ENCODE measurements around the gene ITPK1. TPM values are rescaled to one million over a fixed set of nuclear protein-coding genes. Genes with fewer than 3 reads are reported as not detected.
"Not testable (repeated sequence)": the region's sequence is repeated elsewhere in the genome, so short reads cannot be mapped to it uniquely, and the experiment has no call there.

ITPK1 gene
- total RNA-seq, 2 experiments from 2014 or later, result 17.8 to 34.7 TPM

DNA sequence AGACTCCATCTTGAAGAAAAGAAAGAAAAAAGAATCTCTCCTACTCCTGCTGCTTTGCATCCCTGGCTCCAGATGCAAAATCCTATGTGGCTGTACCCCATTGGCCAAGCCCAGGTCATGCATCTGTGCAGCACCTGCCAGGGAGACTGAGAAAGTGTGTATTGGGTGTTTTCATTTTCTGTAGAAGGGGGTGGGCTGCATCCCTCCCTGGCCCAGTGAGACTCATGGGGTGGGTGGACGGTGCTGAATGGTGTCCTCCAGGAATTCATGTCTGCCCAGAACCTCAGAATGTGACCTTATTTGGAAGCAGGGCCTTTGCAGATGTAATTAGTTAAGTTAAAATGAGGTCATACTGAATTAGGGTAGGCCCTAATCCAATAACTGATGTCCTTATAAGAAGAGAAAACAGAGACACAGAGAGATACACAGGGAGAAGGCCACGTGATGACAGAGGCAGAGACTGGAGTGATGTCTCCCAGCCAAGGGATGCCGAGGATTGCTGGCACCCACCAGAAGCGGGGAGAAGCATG lies 45.8 kb upstream of the ITPK1 start:
- no peaks in the 10 kb centered on the region for H3K4me1 ChIP-seq (ENCODE audit: insufficient read depth, low read length, poor library complexity, severe bottlenecking)
- no peaks in the 10 kb centered on the region for H3K9me3 ChIP-seq (ENCODE audit: low read length)
- H3K36me3 ChIP-seq (ENCODE audit: insufficient read depth, low read length), result no peaks in the 10 kb centered on the region
- no peak overlapping the region for H3K4me2 ChIP-seq (ENCODE audit: low read length)
- TF ChIP-seq, protein P1, sequence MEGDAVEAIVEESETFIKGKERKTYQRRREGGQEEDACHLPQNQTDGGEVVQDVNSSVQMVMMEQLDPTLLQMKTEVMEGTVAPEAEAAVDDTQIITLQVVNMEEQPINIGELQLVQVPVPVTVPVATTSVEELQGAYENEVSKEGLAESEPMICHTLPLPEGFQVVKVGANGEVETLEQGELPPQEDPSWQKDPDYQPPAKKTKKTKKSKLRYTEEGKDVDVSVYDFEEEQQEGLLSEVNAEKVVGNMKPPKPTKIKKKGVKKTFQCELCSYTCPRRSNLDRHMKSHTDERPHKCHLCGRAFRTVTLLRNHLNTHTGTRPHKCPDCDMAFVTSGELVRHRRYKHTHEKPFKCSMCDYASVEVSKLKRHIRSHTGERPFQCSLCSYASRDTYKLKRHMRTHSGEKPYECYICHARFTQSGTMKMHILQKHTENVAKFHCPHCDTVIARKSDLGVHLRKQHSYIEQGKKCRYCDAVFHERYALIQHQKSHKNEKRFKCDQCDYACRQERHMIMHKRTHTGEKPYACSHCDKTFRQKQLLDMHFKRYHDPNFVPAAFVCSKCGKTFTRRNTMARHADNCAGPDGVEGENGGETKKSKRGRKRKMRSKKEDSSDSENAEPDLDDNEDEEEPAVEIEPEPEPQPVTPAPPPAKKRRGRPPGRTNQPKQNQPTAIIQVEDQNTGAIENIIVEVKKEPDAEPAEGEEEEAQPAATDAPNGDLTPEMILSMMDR (conservative IDR thresholded peaks at IDR 0.05; ENCODE audit: low read length), result no peak
- H3K4me3 ChIP-seq (ENCODE audit: low read depth, low read length, poor library complexity, severe bottlenecking), result no peak overlapping the region
- BruUV-seq (replicated peaks), result no TSS peak
- DNase-seq (ENCODE audit: low spot score), result no peak
- no peaks in the 10 kb centered on the region for H3K9me2 ChIP-seq (ENCODE audit: insufficient read depth, low read length)
- H4K20me1 ChIP-seq (ENCODE audit: insufficient read depth, low read length), result no peaks in the 10 kb centered on the region
- H3K27ac ChIP-seq (ENCODE audit: low read depth, low read length, poor library complexity, severe bottlenecking), result no peak overlapping the region
- H2AFZ ChIP-seq (ENCODE audit: low read length), result no peak overlapping the region
- no peaks in the 10 kb centered on the region for H3K79me2 ChIP-seq (ENCODE audit: insufficient read depth, low read depth, low read length)
- POLR2A ChIA-PET, result no interaction called here
- CTCF ChIA-PET (ENCODE audit: unreplicated experiment), result interaction anchor here (1.0 kb wide), 1 partner anchor 48 kb away, joined by 4 read pairs; no protein-coding TSS in a partner anchor
- intact Hi-C loops (cut with micrococcal nuclease; ENCODE audit: unreplicated experiment), result no loop called here

DNA sequence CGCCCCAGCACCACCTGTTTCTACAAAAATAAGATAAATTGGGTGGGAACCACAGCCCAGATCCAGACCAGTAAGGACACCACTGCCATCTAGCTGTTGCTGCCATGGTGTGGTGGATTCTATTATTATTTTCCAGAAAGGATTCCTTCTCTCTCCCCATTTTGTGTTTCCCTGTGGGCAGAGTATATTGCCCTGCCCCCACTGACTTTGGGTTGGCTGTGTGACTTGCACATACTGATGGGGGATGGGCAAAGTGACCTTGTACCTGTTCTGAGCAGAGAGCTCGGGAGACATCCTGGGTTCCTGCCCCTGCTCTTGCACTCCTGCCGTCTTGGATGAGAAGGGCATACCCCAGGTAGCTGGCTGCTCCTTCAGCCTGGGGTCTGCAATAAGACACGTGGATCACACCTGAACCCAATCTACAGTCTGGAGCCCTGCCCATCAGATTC lies 44.7 kb upstream of the ITPK1 start:
- TF ChIP-seq, protein P1 (conservative IDR thresholded peaks at IDR 0.05; ENCODE audit: low read length), result peak; percentile 66
- no peak for TF ChIP-seq EZH2phosphoT487 (IDR thresholded peaks at IDR 0.05; ENCODE audit: borderline replicate concordance, low read depth, low read length)
- Histone ChIP-seq H3K36me3 (ENCODE audit: insufficient read depth, low read length) (no peaks in the 10 kb centered on the region), H3K79me2 (ENCODE audit: insufficient read depth, low read depth, low read length) (no peaks in the 10 kb centered on the region), H4K20me1 (ENCODE audit: insufficient read depth, low read length) (no peaks in the 10 kb centered on the region), H3K4me1 (ENCODE audit: insufficient read depth, low read length, poor library complexity, severe bottlenecking) (no peaks in the 10 kb centered on the region), H3K9me3 (ENCODE audit: low read length) (no peaks in the 10 kb centered on the region), H3K27ac (ENCODE audit: low read depth, low read length, poor library complexity, severe bottlenecking) (no peak overlapping the region), H3K9me2 (ENCODE audit: insufficient read depth, low read length) (no peaks in the 10 kb centered on the region), H2AFZ (ENCODE audit: low read length) (no peak overlapping the region), H3K4me2 (ENCODE audit: low read length) (no peak overlapping the region), H3K4me3 (ENCODE audit: low read depth, low read length, poor library complexity, severe bottlenecking) (no peak overlapping the region)
- intact Hi-C loops (cut with micrococcal nuclease; ENCODE audit: unreplicated experiment), result no loop called here
- CTCF ChIA-PET (ENCODE audit: unreplicated experiment), result interaction anchor here (1.0 kb wide), 1 partner anchor 47 kb away, joined by 4 read pairs; no protein-coding TSS in a partner anchor
- no TSS peak for BruUV-seq (replicated peaks)
- POLR2A ChIA-PET, result interaction anchor here (0.6 kb wide), 3 partner anchors 45 to 335 kb away, joined by 3 to 5 read pairs (median 3); no protein-coding TSS in a partner anchor
- peak; percentile 36 for DNase-seq (ENCODE audit: low spot score)

DNA sequence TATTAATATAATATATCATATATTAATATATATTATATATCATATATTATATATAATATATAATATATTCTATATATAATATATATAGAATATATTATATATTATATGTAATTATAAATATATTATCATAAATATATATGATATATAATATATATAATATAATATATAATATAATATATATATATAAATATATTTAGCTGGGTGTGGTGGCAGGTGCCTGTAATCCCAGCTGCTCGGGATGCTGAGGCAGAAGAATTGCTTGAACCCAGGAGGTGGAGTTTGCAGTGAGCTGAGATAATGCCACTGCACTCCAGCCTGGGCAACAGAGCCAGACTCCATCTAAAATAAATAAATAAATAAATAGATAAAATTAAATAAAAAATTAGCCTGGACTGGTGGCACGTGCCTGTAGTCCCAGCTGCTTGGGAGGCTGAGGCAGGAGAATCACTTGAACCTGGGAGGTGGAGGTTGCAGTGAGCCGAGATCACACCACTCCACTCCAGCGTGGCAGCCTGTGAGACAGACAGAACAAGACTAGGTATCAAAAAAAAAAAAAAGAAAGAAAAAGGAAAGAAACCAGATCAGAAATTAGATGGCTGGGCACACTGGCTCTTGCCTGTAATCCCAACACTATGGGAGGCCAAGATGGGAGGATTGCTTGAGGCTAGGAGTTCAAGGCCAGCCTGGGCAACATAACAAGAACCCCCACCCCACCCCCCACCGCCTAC lies 44.1 kb upstream of the ITPK1 start:
- BruUV-seq (replicated peaks); DNase-seq (ENCODE audit: low spot score); intact Hi-C loops (cut with micrococcal nuclease; ENCODE audit: unreplicated experiment); H3K4me1 ChIP-seq (ENCODE audit: insufficient read depth, low read length, poor library complexity, severe bottlenecking); H3K9me3 ChIP-seq (ENCODE audit: low read length); H3K27ac ChIP-seq (ENCODE audit: low read depth, low read length, poor library complexity, severe bottlenecking); H3K79me2 ChIP-seq (ENCODE audit: insufficient read depth, low read depth, low read length); H3K9me2 ChIP-seq (ENCODE audit: insufficient read depth, low read length); H3K4me3 ChIP-seq (ENCODE audit: low read depth, low read length, poor library complexity, severe bottlenecking); H3K4me2 ChIP-seq (ENCODE audit: low read length); H4K20me1 ChIP-seq (ENCODE audit: insufficient read depth, low read length); CTCF ChIA-PET (ENCODE audit: unreplicated experiment); H2AFZ ChIP-seq (ENCODE audit: low read length); H3K36me3 ChIP-seq (ENCODE audit: insufficient read depth, low read length): not testable (repeated sequence)
- POLR2A ChIA-PET, result interaction anchor here (0.6 kb wide), 2 partner anchors 45 to 79 kb away, joined by 3 to 5 read pairs; no protein-coding TSS in a partner anchor

DNA sequence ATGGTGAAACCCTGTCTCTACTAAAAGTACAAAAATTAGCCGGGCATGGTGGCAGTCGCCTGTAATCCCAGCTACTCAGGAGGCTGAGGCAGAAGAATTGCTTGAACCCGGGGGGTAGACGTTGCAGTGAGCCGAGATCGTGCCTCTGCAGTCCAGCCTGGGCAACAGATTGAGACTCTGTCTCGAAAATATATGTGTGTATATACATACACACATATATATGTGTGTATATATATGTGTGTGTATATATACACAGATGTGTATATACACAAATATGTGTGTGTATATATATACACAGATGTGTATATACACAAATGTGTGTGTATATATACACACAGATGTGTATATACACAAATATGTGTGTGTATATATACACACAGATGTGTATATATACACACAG lies 42.6 kb upstream of the ITPK1 start:
- H3K4me2 ChIP-seq (ENCODE audit: low read length); H4K20me1 ChIP-seq (ENCODE audit: insufficient read depth, low read length); H3K9me3 ChIP-seq (ENCODE audit: low read length); DNase-seq (ENCODE audit: low spot score); H3K9me2 ChIP-seq (ENCODE audit: insufficient read depth, low read length); H3K27ac ChIP-seq (ENCODE audit: low read depth, low read length, poor library complexity, severe bottlenecking); intact Hi-C loops (cut with micrococcal nuclease; ENCODE audit: unreplicated experiment); BruUV-seq (replicated peaks); H3K36me3 ChIP-seq (ENCODE audit: insufficient read depth, low read length); H3K4me3 ChIP-seq (ENCODE audit: low read depth, low read length, poor library complexity, severe bottlenecking); H3K79me2 ChIP-seq (ENCODE audit: insufficient read depth, low read depth, low read length); H3K4me1 ChIP-seq (ENCODE audit: insufficient read depth, low read length, poor library complexity, severe bottlenecking); H2AFZ ChIP-seq (ENCODE audit: low read length); CTCF ChIA-PET (ENCODE audit: unreplicated experiment); POLR2A ChIA-PET: not testable (repeated sequence)

Data from OCI-LY7 (cell line).